ENCODE results near the gene IRS2. TPM values are rescaled to one million over a fixed set of nuclear protein-coding genes. Genes with fewer than 3 reads are reported as not detected.

IRS2 gene
- total and polyA plus RNA-seq, 2 donors (not counting 1 experiment from before 2014, with no cell fraction given) = 2.3 TPM

DNA sequence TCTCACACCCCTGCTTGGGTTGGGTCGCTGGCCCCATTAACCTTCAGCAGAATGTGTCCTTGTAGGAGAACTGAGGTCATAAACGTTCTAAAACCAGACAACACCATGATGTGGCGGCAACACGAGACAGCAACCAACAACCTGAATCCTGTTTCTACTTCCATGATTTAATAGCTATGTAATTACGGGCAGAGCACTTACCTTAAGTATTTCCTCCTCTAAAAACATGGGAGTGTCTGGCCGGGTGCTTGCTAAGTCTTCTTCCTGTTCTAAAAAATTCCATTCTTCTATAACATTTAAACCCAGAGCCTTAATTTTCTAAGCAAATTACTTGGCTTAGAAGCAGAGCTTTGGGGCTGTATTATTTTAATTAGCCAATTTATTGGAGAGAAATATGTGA is 33.5 kb upstream of the IRS2 start:
- Histone ChIP-seq H2AFZ (ENCODE audit: low read length) (no peak overlapping the region), H3K36me3 (ENCODE audit: control insufficient read depth, insufficient read depth, low read length) (no peaks in the 10 kb centered on the region), H3K79me2 (ENCODE audit: control insufficient read depth, insufficient read depth, low read length) (no peaks in the 10 kb centered on the region), H3K4me2 (ENCODE audit: extremely low read depth, insufficient read depth, low read length) (no peak overlapping the region), H4K20me1 (ENCODE audit: control insufficient read depth, extremely low read depth, insufficient read depth, low read length) (no peaks in the 10 kb centered on the region), H3K27me3 (ENCODE audit: control insufficient read depth, insufficient read depth, low read length) (no peaks in the 10 kb centered on the region), H3K4me3 (replicated peaks in 1 of 4; ENCODE audit: control extremely low read depth in 1 of 4, insufficient read depth in 1 of 4, low read depth in 3 of 4, low read length in 4 of 4) (no peak overlapping the region), H3K9ac (ENCODE audit: insufficient read depth, low read length) (no peak overlapping the region), H3K9me3 (ENCODE audit: control insufficient read depth, insufficient read depth, low read depth, low read length) (no peaks in the 10 kb centered on the region), H3K4me1 (ENCODE audit: control insufficient read depth, extremely low read depth, insufficient read depth, low read length) (no peaks in the 10 kb centered on the region), H3K27ac (ENCODE audit: insufficient read depth, low read length) (no peak overlapping the region)
- TF ChIP-seq EZH2 (IDR thresholded peaks at IDR 0.05; ENCODE audit: low read length, missing control alignments) = no peak
- TF ChIP-seq, protein P1, sequence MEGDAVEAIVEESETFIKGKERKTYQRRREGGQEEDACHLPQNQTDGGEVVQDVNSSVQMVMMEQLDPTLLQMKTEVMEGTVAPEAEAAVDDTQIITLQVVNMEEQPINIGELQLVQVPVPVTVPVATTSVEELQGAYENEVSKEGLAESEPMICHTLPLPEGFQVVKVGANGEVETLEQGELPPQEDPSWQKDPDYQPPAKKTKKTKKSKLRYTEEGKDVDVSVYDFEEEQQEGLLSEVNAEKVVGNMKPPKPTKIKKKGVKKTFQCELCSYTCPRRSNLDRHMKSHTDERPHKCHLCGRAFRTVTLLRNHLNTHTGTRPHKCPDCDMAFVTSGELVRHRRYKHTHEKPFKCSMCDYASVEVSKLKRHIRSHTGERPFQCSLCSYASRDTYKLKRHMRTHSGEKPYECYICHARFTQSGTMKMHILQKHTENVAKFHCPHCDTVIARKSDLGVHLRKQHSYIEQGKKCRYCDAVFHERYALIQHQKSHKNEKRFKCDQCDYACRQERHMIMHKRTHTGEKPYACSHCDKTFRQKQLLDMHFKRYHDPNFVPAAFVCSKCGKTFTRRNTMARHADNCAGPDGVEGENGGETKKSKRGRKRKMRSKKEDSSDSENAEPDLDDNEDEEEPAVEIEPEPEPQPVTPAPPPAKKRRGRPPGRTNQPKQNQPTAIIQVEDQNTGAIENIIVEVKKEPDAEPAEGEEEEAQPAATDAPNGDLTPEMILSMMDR (conservative IDR thresholded peaks at IDR 0.05 in 1 of 2, IDR thresholded peaks at IDR 0.05 in 1 of 2; ENCODE audit: low read depth in 1 of 2, low read length in 2 of 2) = no peak
- DNase-seq (ENCODE audit: low read depth in 2 of 2) = no peak

DNA sequence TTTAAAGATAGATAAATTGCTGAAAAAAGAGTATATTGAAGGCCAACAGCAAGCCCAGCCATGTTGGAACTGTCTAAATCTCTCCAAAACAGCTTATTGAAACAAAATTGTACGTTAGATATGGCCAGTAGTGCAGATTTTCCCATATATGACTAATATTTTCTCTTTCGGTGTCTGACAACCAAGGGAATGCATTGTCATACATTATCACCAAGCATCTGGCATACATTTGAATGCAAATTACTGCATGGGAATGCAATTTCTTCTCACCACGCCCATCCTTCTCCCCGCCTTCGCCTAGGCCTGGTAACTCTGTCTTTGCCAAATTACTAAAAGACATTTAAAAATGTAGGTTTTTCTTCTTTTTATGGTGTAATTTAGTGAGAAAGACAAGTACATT is 32.5 kb upstream of the IRS2 start:
- Histone ChIP-seq H3K27me3 (ENCODE audit: control insufficient read depth, insufficient read depth, low read length) (no peaks in the 10 kb centered on the region), H3K4me2 (ENCODE audit: extremely low read depth, insufficient read depth, low read length) (no peak overlapping the region), H3K9ac (ENCODE audit: insufficient read depth, low read length) (no peak overlapping the region), H3K79me2 (ENCODE audit: control insufficient read depth, insufficient read depth, low read length) (no peaks in the 10 kb centered on the region), H2AFZ (ENCODE audit: low read length) (no peak overlapping the region), H4K20me1 (ENCODE audit: control insufficient read depth, extremely low read depth, insufficient read depth, low read length) (no peaks in the 10 kb centered on the region), H3K27ac (ENCODE audit: insufficient read depth, low read length) (no peak overlapping the region), H3K36me3 (ENCODE audit: control insufficient read depth, insufficient read depth, low read length) (no peaks in the 10 kb centered on the region), H3K9me3 (ENCODE audit: control insufficient read depth, insufficient read depth, low read depth, low read length) (no peaks in the 10 kb centered on the region), H3K4me1 (ENCODE audit: control insufficient read depth, extremely low read depth, insufficient read depth, low read length) (no peaks in the 10 kb centered on the region), H3K4me3 (replicated peaks in 1 of 4; ENCODE audit: control extremely low read depth in 1 of 4, insufficient read depth in 1 of 4, low read depth in 3 of 4, low read length in 4 of 4) (no peak overlapping the region)
- peak; percentile 4 to 56 for DNase-seq (ENCODE audit: low read depth in 2 of 2)
- TF ChIP-seq, protein P1 (conservative IDR thresholded peaks at IDR 0.05 in 1 of 2, IDR thresholded peaks at IDR 0.05 in 1 of 2; ENCODE audit: low read depth in 1 of 2, low read length in 2 of 2) = no peak

DNA sequence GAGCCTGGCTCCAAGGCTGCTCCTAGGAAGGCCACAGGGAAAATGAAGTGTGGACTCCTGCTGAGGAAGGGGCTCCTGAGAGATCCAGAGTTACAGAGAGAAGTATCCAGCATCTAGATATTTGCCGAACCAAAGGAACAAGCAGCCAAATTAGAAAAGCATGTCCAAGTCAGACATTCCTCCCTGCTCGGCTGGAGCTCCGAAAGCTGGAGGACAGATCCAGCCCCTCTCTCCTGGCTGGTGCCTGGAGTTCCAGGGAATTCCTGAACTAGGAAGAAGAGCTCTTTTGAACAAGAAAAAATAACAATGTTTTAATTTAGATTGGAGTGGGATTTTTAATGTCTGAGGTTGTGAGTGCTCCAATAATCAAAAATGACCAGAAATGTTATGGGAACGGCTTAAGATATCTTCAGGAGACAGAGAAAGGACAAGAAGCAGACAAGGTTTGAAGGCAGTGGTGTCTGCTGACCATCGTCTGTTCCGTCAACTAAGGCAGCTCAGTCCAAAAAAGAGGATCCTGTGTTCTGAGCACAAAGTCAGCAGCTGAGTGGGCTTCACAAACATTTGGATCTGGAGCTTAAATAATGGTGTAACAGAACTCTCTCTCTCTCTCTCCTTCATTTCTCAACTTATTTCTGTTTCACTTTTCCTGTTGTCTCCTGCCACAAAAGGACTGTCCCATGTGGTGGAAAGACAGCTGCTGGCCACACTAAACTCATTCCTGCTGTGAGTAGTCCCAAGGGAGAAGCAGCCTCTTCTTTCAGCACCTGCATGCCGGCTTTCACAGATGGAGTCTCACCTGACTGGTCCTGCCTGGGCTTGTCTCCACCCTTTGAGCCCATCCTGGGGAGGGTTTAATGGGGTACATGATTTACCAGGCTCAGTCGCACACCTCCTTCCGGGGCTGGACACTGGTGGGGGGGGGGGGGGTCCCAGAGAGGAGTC is 31.5 kb upstream of the IRS2 start:
- TF ChIP-seq EZH2 (IDR thresholded peaks at IDR 0.05; ENCODE audit: low read length, missing control alignments) = no peak
- TF ChIP-seq, protein P1 (conservative IDR thresholded peaks at IDR 0.05 in 1 of 2, IDR thresholded peaks at IDR 0.05 in 1 of 2; ENCODE audit: low read depth in 1 of 2, low read length in 2 of 2) = no peak
- Histone ChIP-seq H3K4me2 (ENCODE audit: extremely low read depth, insufficient read depth, low read length) (no peak overlapping the region), H3K9ac (ENCODE audit: insufficient read depth, low read length) (no peak overlapping the region), H3K4me3 (replicated peaks in 1 of 4; ENCODE audit: control extremely low read depth in 1 of 4, insufficient read depth in 1 of 4, low read depth in 3 of 4, low read length in 4 of 4) (no peak overlapping the region), H3K36me3 (ENCODE audit: control insufficient read depth, insufficient read depth, low read length) (no peaks in the 10 kb centered on the region), H3K79me2 (ENCODE audit: control insufficient read depth, insufficient read depth, low read length) (no peaks in the 10 kb centered on the region), H3K9me3 (ENCODE audit: control insufficient read depth, insufficient read depth, low read depth, low read length) (no peaks in the 10 kb centered on the region), H3K27ac (ENCODE audit: insufficient read depth, low read length) (no peak overlapping the region), H2AFZ (ENCODE audit: low read length) (no peak overlapping the region), H4K20me1 (ENCODE audit: control insufficient read depth, extremely low read depth, insufficient read depth, low read length) (no peaks in the 10 kb centered on the region), H3K27me3 (ENCODE audit: control insufficient read depth, insufficient read depth, low read length) (no peaks in the 10 kb centered on the region), H3K4me1 (ENCODE audit: control insufficient read depth, extremely low read depth, insufficient read depth, low read length) (no peaks in the 10 kb centered on the region)
- DNase-seq (ENCODE audit: low read depth in 2 of 2) = no peak

Measured in fibroblast of lung (primary cell).